ENCODE results near the gene NDUFS8. TPM values are rescaled to one million over a fixed set of nuclear protein-coding genes. Genes with fewer than 3 reads are reported as not detected.

NDUFS8 gene
- total and polyA plus RNA-seq, 2 of the 13 experiments (the other 11 are each of a cell fraction or from before 2014, with no cell fraction given) = 96.7 to 158 TPM

DNA sequence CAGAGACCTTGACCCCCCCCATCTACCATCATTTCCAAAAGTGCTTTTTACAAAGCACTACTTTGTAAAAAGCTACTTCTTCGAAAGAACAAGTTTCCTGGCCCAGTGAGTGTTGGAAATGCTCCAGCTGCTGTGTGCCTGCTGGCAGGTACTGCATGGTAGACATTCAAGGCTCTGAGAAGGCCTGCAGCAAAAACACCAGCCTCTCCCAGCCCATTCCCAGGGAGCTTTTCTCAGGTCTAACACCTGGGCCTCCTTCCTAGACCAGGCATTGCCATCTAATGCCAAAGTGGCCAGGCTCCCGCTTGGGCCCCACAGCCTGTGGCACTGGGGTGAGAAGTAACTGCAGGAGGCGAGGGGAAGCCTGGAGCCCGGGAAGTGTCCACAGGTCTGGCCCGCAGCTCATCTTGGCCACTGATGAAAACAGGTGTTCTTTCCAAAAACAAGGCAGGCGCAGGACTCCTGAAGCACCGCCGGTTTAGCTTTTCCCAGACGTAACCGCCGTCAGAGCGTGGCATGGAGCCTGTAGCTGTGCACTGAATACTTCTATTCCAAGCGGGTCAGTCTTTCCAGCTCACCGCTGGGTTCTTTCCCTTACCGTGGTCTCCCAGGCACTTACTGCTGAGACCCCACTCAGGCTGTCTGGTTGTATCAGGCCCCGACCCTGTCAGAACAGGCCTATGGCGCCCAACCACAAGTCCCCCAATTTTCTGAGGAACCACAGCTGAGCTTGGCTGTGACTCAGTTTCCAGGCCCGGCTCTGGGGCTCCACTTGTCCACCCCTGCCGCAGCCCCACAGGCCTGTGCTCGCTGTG is 7.1 kb downstream of the NDUFS8 start (continued):
- TF ChIP-seq ZSCAN25 (CRISPR knock-in tag; IDR thresholded peaks at IDR 0.05) (no peak), FOSL1 (CRISPR knock-in tag; IDR thresholded peaks at IDR 0.05; ENCODE audit: borderline replicate concordance) (no peak), ZNF879 (CRISPR knock-in tag; IDR thresholded peaks at IDR 0.05) (no peak), ZNF33A (CRISPR knock-in tag; IDR thresholded peaks at IDR 0.05; ENCODE audit: borderline replicate concordance) (peak; percentile 29; the same call in 1 of the 2 replicates), ZBTB42 (CRISPR knock-in tag; IDR thresholded peaks at IDR 0.05) (no peak), ZMYM3 (CRISPR knock-in tag; IDR thresholded peaks at IDR 0.05) (no peak), ZNF484 (CRISPR knock-in tag; IDR thresholded peaks at IDR 0.05; ENCODE audit: borderline replicate concordance, low read depth) (no peak), ZNF282 (IDR thresholded peaks at IDR 0.05; ENCODE audit: partially characterized antibody) (no peak), ZNF839 (CRISPR knock-in tag; IDR thresholded peaks at IDR 0.05; ENCODE audit: borderline replicate concordance) (no peak), ZNF816 (CRISPR knock-in tag; IDR thresholded peaks at IDR 0.05; ENCODE audit: borderline replicate concordance) (peak; percentile 38; the same call in 1 of the 2 replicates), HNRNPLL (IDR thresholded peaks at IDR 0.05; ENCODE audit: low read depth, low read length, poor library complexity, severe bottlenecking) (peak; percentile 20), GATAD2A (CRISPR knock-in tag; IDR thresholded peaks at IDR 0.05) (no peak)
- TF ChIP-seq, protein P1, sequence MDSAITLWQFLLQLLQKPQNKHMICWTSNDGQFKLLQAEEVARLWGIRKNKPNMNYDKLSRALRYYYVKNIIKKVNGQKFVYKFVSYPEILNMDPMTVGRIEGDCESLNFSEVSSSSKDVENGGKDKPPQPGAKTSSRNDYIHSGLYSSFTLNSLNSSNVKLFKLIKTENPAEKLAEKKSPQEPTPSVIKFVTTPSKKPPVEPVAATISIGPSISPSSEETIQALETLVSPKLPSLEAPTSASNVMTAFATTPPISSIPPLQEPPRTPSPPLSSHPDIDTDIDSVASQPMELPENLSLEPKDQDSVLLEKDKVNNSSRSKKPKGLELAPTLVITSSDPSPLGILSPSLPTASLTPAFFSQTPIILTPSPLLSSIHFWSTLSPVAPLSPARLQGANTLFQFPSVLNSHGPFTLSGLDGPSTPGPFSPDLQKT (CRISPR knock-in tag; IDR thresholded peaks at IDR 0.05; ENCODE audit: borderline replicate concordance) = no peak
- TF ChIP-seq, protein P2, sequence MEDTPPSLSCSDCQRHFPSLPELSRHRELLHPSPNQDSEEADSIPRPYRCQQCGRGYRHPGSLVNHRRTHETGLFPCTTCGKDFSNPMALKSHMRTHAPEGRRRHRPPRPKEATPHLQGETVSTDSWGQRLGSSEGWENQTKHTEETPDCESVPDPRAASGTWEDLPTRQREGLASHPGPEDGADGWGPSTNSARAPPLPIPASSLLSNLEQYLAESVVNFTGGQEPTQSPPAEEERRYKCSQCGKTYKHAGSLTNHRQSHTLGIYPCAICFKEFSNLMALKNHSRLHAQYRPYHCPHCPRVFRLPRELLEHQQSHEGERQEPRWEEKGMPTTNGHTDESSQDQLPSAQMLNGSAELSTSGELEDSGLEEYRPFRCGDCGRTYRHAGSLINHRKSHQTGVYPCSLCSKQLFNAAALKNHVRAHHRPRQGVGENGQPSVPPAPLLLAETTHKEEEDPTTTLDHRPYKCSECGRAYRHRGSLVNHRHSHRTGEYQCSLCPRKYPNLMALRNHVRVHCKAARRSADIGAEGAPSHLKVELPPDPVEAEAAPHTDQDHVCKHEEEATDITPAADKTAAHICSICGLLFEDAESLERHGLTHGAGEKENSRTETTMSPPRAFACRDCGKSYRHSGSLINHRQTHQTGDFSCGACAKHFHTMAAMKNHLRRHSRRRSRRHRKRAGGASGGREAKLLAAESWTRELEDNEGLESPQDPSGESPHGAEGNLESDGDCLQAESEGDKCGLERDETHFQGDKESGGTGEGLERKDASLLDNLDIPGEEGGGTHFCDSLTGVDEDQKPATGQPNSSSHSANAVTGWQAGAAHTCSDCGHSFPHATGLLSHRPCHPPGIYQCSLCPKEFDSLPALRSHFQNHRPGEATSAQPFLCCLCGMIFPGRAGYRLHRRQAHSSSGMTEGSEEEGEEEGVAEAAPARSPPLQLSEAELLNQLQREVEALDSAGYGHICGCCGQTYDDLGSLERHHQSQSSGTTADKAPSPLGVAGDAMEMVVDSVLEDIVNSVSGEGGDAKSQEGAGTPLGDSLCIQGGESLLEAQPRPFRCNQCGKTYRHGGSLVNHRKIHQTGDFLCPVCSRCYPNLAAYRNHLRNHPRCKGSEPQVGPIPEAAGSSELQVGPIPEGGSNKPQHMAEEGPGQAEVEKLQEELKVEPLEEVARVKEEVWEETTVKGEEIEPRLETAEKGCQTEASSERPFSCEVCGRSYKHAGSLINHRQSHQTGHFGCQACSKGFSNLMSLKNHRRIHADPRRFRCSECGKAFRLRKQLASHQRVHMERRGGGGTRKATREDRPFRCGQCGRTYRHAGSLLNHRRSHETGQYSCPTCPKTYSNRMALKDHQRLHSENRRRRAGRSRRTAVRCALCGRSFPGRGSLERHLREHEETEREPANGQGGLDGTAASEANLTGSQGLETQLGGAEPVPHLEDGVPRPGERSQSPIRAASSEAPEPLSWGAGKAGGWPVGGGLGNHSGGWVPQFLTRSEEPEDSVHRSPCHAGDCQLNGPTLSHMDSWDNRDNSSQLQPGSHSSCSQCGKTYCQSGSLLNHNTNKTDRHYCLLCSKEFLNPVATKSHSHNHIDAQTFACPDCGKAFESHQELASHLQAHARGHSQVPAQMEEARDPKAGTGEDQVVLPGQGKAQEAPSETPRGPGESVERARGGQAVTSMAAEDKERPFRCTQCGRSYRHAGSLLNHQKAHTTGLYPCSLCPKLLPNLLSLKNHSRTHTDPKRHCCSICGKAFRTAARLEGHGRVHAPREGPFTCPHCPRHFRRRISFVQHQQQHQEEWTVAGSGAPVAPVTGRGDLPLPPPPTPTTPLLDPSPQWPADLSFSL (CRISPR knock-in tag; IDR thresholded peaks at IDR 0.05) = no peak
- TF ChIP-seq, protein P3, sequence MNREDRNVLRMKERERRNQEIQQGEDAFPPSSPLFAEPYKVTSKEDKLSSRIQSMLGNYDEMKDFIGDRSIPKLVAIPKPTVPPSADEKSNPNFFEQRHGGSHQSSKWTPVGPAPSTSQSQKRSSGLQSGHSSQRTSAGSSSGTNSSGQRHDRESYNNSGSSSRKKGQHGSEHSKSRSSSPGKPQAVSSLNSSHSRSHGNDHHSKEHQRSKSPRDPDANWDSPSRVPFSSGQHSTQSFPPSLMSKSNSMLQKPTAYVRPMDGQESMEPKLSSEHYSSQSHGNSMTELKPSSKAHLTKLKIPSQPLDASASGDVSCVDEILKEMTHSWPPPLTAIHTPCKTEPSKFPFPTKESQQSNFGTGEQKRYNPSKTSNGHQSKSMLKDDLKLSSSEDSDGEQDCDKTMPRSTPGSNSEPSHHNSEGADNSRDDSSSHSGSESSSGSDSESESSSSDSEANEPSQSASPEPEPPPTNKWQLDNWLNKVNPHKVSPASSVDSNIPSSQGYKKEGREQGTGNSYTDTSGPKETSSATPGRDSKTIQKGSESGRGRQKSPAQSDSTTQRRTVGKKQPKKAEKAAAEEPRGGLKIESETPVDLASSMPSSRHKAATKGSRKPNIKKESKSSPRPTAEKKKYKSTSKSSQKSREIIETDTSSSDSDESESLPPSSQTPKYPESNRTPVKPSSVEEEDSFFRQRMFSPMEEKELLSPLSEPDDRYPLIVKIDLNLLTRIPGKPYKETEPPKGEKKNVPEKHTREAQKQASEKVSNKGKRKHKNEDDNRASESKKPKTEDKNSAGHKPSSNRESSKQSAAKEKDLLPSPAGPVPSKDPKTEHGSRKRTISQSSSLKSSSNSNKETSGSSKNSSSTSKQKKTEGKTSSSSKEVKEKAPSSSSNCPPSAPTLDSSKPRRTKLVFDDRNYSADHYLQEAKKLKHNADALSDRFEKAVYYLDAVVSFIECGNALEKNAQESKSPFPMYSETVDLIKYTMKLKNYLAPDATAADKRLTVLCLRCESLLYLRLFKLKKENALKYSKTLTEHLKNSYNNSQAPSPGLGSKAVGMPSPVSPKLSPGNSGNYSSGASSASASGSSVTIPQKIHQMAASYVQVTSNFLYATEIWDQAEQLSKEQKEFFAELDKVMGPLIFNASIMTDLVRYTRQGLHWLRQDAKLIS (CRISPR knock-in tag; IDR thresholded peaks at IDR 0.05) = no peak
- TF ChIP-seq, protein P4, sequence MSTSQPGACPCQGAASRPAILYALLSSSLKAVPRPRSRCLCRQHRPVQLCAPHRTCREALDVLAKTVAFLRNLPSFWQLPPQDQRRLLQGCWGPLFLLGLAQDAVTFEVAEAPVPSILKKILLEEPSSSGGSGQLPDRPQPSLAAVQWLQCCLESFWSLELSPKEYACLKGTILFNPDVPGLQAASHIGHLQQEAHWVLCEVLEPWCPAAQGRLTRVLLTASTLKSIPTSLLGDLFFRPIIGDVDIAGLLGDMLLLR (CRISPR knock-in tag; IDR thresholded peaks at IDR 0.05) = no peak
